NCI-H2227 (cell line): ENCODE measurements around the gene FCHSD2.
"Not testable (repeated sequence)": the region's sequence is repeated elsewhere in the genome, so short reads cannot be mapped to it uniquely, and the experiment has no call there.

Source experiments
- DNase-seq: peaks from one replicate; lab custom pipeline; 2025; ENCODE audit not compliant: unreplicated experiment; lab: John Stamatoyannopoulos, UW

The FCHSD2 gene

DNA sequence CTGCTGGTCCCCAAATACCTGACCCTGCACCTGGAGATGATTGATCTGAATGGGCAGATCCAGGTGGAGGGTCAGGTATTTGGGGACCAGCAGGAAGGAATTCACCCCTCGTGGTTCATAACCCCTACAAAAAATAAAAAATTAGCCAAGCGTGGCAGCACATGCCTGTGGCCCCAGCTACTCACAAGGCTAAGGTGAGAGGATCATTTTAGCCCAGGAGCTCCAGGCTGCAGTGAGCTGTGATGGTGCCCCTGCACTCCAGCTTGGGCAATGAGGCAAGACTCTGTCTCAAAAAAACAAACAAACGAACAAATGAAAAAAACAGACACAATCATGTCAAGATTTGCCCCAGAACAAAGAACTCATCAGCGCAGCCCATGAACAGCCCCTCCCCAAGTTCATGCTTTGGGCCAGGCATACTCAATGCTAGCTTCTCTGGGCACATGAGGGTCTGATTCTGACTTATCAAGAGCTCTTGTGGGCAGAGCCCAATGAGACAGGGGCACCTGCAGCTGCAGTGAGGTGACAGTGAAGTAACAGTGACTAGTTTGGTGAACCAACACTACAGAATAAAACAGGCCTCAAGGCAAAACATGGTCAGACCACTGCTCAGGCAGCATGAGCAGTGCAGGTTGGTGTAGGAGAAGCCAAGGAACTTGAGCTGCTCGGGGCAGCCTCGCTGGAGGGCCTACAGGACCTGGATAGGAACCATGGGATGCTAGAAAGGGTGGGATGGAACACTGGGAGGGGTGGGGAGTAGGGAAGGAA lies 10.2 kb upstream of the FCHSD2 start:
- DNase-seq = no peak

DNA sequence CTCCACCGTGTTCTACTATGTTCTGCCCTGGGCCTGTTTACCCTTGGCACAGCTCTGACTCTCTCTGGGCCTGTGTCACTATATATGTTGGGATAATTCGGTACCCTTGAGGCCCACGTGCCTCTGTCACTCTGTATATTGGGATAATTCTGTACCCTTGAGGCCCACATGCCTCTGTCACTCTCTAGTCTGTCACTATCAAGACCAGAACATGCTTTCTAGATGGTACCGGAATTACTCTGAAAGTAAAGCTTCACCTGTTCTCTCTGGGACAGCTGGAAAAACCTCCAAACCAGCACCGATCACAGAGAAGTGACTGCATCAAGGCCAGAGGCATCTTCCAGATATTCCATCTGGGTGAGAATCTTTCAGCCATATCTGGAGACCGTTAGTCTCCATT lies 9.3 kb upstream of the FCHSD2 start:
- no peak for DNase-seq

DNA sequence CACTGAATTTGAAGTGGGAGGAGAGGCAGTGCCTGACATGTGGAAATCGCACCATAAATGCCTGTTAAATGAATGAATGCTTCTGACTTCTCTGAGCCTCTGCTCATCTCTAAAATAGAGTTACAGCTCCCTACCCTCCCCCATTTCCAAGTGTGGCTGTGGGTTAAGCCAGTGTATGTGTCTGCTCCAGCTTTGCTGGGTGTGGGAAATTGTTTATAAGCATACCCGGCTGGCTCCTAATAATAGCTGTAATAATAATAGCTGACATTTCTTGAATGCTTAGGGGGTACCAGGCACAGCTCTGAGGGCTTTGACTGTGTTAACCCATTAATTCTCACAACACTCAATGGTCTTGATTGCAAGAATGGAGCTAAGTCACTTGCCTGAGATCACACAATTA lies 7.0 kb upstream of the FCHSD2 start:
- peak; percentile 35 for DNase-seq

DNA sequence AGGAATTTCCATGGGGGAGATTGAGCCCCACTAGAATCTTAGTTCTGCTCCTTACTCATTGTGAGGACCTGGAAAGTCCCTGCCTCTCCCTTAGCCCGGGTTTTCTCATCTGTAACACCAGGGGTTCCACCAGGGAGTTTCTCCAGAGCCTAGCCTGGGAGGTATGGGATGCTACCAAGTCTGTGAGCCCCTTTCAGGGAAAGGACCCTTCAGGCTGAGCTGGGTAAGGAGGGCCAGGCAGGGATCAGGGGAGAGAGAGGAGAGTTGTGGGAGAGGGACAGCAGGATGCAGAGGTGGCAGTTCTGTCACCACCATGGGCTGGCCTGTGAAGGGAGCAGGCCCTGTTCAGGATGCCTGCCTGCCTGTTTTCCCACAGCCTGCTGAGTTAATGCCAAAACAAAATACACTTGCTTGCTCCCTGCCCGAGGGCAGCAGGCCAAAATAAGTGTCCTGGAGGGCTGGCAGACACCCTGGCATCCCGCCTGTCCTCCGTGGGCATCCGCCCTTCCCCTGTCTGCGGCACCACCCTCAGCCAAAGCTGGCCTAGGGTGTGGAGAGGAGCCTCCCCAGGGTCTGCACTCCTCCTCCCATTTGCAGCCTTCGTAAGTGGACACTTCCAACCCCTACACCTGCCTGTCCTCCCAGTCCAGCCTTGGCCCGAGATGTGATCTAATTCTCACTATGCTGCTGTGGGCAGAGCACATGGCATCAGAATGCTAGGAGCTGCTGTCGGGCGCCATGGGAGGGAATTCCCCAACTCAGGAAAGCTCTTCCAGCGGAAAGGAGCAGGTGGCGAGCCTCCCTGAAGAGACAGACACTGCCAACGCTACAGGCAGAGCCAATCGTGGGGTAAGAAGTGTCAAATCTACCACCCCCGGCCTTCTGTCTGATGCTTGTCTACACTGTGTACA lies 5.9 kb upstream of the FCHSD2 start:
- DNase-seq = peak; percentile 25

DNA sequence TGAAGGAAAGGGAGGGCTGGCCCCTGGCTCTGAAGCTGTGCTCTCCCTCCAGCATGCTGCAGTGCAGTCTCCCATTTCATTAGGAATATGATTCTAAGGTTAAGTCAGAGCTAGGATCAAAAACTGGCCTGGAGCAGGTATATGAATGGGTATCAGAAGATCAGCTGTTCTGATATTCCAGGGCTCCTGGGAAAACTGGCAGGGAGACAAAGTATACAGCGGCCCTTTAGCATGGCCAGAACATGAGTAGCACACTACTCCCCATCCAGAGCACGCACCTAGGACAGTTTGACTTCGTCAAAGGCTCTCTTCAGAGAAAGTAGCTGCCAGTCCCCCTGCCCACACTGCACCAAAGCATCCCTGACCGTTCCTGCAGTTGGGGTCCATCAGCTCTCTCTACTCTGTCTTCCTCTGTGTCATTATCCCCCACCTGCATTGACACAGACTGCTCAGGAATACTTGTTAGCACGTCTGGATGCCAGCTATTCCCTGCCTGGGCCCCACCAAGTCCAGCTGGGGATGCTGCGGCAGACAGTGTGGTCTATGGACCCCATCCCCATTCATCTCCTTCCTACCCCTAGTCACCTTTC lies 4.0 kb upstream of the FCHSD2 start:
- no peak for DNase-seq

DNA sequence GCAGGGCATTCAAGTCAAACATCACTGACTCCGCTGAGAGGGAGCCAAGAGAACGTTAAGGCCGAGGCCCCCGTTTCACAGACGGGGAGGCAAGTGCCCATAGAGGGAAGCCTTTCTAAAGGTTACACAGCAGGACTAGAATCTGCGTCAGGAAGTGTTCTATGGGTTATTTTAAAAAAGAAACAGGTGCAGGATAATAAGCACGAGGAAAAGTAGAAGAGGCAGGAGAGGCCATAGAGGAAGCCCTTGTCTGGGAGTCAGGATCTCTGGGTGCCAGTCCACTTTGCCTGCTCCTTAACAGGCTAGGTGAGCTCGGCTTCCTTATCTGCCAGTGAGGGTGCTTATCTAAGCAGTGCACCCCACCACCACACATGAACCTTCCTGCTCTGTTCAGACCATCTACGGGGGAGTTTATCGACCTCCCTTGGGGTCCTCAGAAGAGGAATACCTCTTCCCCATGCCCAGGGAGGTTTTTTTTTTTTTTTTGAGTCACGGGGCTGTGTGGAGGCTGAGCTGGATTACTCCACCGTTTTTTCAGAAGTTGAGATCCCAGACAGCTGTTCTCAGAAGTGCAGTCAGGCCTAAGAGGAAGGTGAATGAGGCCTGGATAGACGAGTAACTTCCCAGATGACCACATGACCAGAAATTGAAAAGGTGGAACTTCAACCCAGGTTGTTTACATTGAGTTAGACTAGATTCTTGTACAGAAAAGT lies 1.2 kb upstream of the FCHSD2 start:
- peak; percentile 37 for DNase-seq

DNA sequence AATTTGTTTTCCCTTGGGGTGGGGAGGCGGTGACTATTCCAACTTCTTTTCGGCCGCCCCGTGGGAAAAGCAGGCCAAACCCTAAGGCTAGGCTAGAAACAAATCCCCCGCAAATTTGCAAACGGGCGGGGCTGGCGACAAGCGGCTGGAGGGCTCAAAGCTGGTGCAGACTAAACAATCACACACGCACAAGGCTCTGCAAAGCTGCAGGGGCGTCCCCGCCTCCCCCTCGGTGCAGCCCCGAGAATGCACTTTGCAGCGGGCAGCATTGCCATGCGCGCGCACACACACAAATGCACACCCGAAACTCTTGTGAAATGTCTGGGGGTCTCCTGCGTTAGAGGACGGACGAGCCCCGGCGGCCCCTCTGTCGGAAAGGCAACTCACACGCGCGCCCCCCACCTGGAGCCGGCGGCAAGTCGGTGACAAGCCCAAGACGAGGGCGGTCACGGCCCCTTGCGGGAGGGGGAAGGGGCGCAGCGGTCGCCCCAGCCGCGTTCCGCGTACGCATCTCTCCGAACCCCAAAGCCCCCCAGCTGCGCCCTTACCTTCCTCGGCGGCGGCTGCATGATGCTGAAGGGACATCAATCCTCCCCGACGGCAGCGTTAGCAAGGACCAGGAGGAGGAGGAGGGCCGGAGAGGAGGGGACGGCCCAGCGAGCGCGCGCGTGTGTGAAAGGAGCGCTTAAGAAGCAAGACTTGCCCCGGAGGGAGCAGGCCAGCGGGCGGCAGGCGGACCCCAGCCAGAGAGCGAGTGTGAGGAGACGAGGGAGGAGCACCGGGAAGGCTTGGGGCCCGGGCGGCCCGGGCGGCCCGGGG lies 600 bp downstream of the FCHSD2 start:
- peak; percentile 90 for DNase-seq

DNA sequence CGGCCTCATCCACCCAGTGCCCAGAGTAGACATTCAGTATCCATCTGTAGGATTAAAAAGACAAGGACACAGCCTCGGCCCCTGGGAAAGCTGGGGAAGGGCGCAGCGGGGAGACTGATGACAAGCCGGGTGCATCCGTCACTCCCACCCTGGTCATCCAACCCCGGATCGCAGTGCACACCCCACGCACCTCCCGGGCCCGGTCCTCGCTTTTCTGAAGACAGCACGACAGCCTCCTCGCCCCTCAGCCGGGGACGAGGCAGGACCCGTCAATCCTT lies 1.1 kb downstream of the FCHSD2 start:
- no peak for DNase-seq

DNA sequence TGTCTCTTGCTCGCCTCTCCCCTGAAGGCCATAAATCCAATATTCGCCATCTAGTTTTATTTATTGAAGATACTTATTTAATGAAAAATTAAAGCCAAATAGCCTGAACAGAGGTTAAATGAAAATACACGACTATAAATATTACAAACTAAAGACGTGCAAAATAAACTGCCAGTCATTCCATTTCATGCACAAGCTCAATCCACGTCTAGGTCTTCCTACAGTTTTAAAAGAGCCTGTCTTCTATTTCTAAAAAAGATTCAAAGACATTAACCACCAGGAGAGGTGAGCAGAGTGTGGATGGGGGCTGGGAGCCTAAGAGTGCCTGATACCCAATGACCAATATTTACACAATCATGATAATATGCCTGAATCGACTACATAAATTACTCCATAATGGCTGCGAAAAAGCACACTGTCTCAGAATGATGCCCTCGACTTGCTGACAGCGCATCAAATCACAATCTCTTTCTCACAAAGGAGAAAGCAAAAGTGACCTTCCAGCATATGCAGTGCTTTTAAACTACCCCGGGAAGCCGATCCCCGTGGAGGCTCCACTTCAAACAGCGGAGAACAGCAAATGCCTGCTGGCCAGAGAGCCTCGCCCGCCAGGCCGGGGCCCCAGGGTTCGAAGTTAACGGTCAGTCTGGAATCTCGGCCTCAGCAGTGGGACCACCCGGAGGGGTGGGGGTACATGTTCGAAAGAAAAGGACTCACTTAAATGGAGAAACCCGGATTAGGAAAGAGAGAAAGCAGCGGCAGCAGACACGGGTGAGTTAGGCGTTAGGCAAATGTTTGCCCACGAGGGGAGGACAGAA lies 1.7 kb downstream of the FCHSD2 start:
- DNase-seq = peak; percentile 54

DNA sequence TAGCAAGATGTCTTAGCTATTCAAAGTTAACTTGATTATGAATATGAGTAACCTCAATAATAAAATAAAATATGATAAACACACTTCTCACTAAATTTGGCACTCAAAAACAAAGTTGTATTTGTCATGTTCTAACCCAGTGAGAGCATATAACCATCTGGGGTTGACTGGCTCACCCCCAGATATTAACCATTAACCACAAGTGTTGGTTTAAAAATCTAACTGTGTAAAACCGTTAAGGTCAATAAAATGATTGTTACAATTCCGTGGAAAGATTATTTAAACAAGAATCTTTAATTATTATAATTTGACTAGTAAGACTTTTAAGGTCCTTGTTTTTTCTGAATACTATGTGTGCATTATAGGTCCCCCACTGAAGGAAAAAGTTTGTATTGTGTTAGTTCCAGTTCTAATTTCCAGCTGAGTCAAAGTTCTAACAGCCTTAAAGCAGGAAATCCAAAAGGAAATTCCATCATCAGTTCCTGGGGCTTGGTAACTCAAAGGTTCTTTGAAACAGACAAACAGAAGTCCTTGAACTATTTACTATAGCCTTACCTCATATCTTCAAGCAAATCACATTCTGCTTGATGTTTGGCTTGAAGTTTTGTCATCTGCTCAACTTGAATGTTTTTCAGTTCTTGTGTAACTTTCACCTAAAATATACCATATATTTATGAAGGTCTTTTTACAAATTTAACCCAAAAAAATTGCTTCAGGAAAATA lies 2.5 kb downstream of the FCHSD2 start:
- no peak for DNase-seq

DNA sequence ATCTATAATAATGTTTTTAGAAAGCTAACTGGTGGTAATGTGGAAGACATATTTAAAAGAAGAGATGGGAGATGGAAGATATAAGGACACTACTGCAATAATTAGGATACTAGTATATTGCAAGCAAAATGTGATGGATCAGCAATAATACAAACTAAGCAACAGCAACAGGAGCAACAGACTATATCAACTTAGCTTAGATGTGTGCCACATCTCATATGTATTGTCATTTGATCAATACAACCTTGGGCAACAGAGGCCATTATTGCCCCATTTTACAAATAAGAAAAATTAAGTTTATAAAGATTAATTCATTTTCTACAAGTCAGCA lies 4.2 kb downstream of the FCHSD2 start:
- DNase-seq = no peak

DNA sequence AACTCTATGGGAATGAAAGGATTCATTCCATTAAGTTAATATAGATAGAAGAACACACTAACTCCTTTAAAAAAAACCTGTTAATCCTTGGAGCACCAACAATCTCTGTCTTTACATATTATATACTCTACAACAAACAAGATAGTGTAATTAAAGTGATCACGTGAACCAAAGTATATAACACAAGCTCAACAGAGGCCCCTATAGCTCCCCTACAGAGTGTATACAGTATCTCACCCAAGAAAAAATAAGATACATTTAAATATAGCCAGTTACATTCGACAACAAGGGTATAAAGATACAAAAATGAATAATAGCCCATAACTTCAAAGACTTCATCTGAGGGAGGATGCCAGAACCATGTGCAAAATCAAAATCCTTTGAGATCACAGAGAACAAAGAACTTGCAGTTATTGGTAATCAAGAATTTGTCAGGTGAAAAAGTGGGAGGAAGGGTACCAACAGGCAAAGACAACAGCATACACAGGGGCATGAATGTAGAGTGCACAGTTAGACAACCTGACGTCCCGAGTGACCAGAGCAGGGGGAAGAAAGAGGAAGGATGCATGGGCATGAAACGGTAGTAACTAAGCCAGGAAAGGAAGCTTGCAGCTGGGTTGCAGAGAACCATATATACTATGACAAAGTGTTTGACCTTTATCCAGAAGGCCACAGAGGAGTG lies 4.7 kb downstream of the FCHSD2 start:
- DNase-seq = no peak

DNA sequence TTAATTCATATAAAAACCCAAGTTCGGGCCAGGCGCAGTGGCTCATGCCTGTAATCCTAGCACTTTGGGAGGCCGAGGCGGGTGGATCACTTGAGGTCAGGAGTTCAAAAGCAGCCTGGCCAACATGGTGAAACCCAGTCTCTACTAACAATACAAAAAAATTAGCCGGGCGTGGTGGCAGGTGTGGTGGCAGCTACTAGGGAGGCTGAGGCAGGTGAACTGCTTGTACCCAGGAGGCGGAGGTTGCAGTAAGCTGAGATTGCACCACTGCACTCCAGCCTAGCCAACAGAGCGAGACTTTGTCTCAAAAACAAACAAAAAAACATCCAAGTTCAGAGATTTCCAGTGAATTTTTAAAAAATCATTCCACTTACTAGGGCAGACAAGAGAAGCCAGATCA lies 5.4 kb downstream of the FCHSD2 start:
- DNase-seq = not testable (repeated sequence)

DNA sequence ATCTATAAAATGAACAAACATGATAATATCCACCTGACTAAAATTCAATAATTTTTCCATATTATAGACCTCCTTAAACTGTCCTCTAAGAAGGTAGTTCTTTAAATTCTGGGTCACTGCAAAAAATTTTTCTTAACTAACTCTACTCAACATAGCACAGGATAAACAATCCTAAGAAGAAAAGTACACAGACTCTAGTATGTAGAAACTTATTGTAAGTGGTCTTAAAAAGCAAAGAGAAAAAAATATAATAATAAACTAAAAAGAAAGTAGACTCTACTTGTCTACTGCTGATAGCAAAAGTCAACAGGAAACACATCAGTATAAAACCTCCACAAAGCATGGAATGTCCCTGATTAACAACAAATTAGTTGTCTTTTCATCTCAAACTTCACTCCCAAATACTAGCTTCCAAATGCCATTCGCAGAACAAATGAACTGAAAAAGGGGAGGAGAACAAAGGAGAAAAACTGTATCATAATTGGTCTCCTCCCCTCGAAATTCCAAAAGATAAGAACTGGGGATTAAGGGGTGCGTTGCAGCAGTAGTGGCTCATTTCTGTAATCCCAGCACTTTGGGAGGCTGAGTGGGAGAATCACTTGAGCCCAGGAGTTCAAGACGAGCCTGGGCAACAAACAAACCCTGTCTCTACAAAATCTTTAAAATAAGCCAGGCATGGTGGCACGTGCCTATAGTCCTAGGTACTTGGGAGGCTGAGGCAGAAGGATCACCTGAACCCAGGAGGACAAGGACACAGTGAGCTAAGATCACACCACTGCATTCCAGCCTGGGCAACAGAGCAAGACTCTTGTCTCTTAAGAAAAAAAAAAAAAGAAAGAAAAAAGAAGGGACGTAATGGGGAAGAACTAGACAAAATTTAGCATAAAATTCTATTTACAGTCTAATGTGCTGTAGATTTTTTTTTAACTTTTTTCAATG lies 6.5 kb downstream of the FCHSD2 start:
- no peak for DNase-seq

DNA sequence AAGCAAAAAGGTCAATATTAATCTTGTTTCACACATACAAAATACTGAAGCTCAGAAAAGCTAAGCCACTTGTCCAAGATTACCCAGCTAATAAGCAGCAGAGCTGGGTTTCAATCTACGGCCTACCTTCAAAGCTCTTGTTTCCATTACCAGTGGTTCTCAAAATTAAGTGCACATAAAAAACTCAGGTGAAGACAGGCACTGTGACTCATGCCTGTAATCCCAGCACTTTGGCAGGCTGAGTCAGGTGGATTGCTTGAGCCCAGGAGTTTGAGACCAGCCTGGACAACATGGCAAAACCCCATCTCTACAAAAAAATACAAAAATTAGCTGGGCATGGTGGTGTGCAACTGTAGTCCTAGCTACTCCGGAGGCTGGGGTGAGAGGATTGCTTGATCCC lies 9.8 kb downstream of the FCHSD2 start:
- DNase-seq = not testable (repeated sequence)

DNA sequence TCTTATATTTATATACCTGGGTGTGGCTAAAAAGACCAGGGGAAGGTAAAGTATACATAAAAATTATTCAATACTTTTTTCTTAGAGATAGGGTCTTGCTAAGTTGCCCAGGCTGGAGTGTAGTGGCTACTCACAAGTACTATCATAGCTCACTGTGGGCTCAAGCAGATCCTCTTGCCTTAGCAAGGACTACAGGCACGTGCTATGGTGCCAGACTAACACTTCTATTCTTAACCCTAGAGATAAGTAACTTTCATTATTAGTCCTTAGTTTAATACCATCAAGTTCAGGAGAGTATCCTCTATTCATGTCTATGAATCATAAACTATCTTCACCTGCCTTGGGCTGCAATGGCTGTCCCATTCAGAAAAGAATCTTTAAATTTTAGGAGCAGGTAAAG lies 11.9 kb downstream of the FCHSD2 start:
- no peak for DNase-seq

DNA sequence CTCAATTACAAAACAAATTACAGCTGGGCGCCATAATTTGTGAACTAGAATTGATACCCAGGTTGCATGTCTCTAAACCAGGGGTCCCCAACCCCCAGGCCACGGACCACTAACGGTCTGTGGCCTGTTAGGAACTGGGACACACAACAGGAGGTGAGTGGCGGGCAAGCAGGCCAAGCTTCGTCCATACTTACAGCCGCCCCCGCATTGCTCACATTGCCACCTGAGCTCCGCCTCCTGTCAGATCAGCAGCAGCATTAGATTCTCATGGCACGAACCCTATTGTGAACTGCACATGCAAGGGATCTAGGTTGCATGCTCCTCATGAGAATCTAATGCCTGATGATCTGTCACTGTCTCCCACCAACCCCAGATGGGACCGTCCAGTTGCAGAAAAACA lies 12.9 kb downstream of the FCHSD2 start:
- DNase-seq = no peak
